Hepatocyte (in vitro differentiated cells): ENCODE results near the gene ALG6. TPM values are rescaled to one million over a fixed set of nuclear protein-coding genes. Genes with fewer than 3 reads are reported as not detected.

Source experiments
- DNase-seq: peaks from one replicate; pipeline ENCODE4 v3.0.0-alpha.2; 2016; ENCODE audit warnings: low spot score
- H2AFZ ChIP-seq: fragments of 200-600 bp; sonication (generic); 2 replicates; pipeline ENCODE4 v1.6.0; 2016; ENCODE audit warnings: antibody characterized with exemption, mild to moderate bottlenecking
- H3K27ac ChIP-seq: fragments of 200-600 bp; sonication (generic); 2 replicates; pipeline ENCODE4 v1.5.1; 2016; ENCODE audit warnings: mild to moderate bottlenecking
- H3K27me3 ChIP-seq: fragments of 200-600 bp; sonication (generic); 2 replicates; pipeline ENCODE4 v1.6.1; 2016
- H3K36me3 ChIP-seq: fragments of 200-600 bp; sonication (generic); replicated peaks from 2 replicates; pipeline ENCODE4 v1.5.1; 2016; ENCODE audit warnings: low read depth; ENCODE audit not compliant: insufficient read depth
- H3K4me1 ChIP-seq: fragments of 200-600 bp; sonication (generic); 2 replicates; pipeline ENCODE4 v1.5.1; 2016; ENCODE audit warnings: mild to moderate bottlenecking, moderate library complexity; ENCODE audit not compliant: insufficient read depth
- H3K4me2 ChIP-seq: fragments of 200-600 bp; sonication (generic); 2 replicates; pipeline ENCODE4 v1.6.0; 2016
- H3K4me3 ChIP-seq: fragments of 200-600 bp; sonication (generic); 2 replicates; pipeline ENCODE4 v1.5.1; 2016; ENCODE audit warnings: mild to moderate bottlenecking
- H3K79me2 ChIP-seq: fragments of 200-600 bp; sonication (generic); 2 replicates; pipeline ENCODE4 v1.6.0; 2017; ENCODE audit warnings: mild to moderate bottlenecking
- H3K9me2 ChIP-seq: fragments of 200-600 bp; sonication (generic); replicated peaks from 2 replicates; pipeline ENCODE4 v1.6.0; 2017; ENCODE audit warnings: mild to moderate bottlenecking; ENCODE audit not compliant: insufficient read depth
- H3K9me3 ChIP-seq: fragments of 200-600 bp; sonication (generic); 2 replicates; pipeline ENCODE4 v1.5.1; 2016; ENCODE audit warnings: low read depth, mild to moderate bottlenecking
- H4K20me1 ChIP-seq: fragments of 200-600 bp; sonication (generic); 2 replicates; pipeline ENCODE4 v1.6.0; 2016; ENCODE audit warnings: mild to moderate bottlenecking; ENCODE audit not compliant: insufficient read depth, poor library complexity, severe bottlenecking
- EZH2 ChIP-seq: fragments of 200-600 bp; sonication (generic); IDR thresholded peaks from 2 replicates; pipeline ENCODE4 v1.6.1; 2016; ENCODE audit warnings: antibody characterized with exemption, mild to moderate bottlenecking, borderline replicate concordance
- EZH2phosphoT487 ChIP-seq: fragments of 200-600 bp; sonication (generic); IDR thresholded peaks from one replicate; pipeline ENCODE4 v1.6.1; 2018; ENCODE audit warnings: antibody characterized with exemption, mild to moderate bottlenecking, low read depth, moderate library complexity; ENCODE audit not compliant: unreplicated experiment, severe bottlenecking
- WGBS: methylation state at CpG from one replicate; pipeline ENCODE4 v1.1.6; 2016; ENCODE audit warnings: low lambda C conversion rate; ENCODE audit errors: missing lambda C conversion rate; 5-methylcytosine and 5-hydroxymethylcytosine counted together
- polyA plus RNA-seq: library from polyadenylated mRNA; unstranded; fragments of >200 nt; fragmentation: Nextera tagmentation; extraction: Ambion mirVana; gene quantifications from 2 replicates; pipeline ENCODE4 v1.2.1, GENCODE V29; 2016
- total RNA-seq: library from RNA; depleted of rRNA; stranded (reverse); fragments of >200 nt; gene quantifications from 2 replicates; pipeline ENCODE4 v1.2.3, GENCODE V29; 2014
- TF ChIP-seq, protein P1 (sequence below): fragments of 200-600 bp; sonication (generic); IDR thresholded peaks from 2 replicates; pipeline ENCODE4 v1.5.1; 2016; ENCODE audit warnings: antibody characterized with exemption, mild to moderate bottlenecking; ENCODE audit not compliant: poor library complexity

The ALG6 gene
- total and polyA plus RNA-seq, 2 experiments from 2014 or later, result 12.4 to 20.7 TPM

- H3K4me2 ChIP-seq, result peak overlapping the region; percentile 72
- H4K20me1 ChIP-seq, result no peaks in the 10 kb centered on the region
- H3K79me2 ChIP-seq, result no peaks in the 10 kb centered on the region
- no peak overlapping the region for H3K27ac ChIP-seq
- no peaks in the 10 kb centered on the region for H3K9me2 ChIP-seq
- no peaks in the 10 kb centered on the region for H3K36me3 ChIP-seq
- TF ChIP-seq, protein P1, sequence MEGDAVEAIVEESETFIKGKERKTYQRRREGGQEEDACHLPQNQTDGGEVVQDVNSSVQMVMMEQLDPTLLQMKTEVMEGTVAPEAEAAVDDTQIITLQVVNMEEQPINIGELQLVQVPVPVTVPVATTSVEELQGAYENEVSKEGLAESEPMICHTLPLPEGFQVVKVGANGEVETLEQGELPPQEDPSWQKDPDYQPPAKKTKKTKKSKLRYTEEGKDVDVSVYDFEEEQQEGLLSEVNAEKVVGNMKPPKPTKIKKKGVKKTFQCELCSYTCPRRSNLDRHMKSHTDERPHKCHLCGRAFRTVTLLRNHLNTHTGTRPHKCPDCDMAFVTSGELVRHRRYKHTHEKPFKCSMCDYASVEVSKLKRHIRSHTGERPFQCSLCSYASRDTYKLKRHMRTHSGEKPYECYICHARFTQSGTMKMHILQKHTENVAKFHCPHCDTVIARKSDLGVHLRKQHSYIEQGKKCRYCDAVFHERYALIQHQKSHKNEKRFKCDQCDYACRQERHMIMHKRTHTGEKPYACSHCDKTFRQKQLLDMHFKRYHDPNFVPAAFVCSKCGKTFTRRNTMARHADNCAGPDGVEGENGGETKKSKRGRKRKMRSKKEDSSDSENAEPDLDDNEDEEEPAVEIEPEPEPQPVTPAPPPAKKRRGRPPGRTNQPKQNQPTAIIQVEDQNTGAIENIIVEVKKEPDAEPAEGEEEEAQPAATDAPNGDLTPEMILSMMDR, result no peak
- peak; percentile 46 for TF ChIP-seq EZH2
- peak overlapping the region; percentile 31 for H2AFZ ChIP-seq
- peaks cover 9% of the 10 kb centered on the region for H3K4me1 ChIP-seq
- no peak overlapping the region for H3K4me3 ChIP-seq
- 3% methylated on average over 23 of the region's 28 CpGs for WGBS
- peaks cover 96% of the 10 kb centered on the region for H3K27me3 ChIP-seq
- no peaks in the 10 kb centered on the region for H3K9me3 ChIP-seq
- no peak for DNase-seq
These were observed 37.0 kb upstream of the ALG6 start for GRCh38 chr1:63330331-63330916.

- Histone ChIP-seq H3K4me1 (no peaks in the 10 kb centered on the region), H3K79me2 (no peaks in the 10 kb centered on the region), H3K36me3 (no peaks in the 10 kb centered on the region), H4K20me1 (no peaks in the 10 kb centered on the region), H3K27ac (no peak overlapping the region), H3K9me2 (no peaks in the 10 kb centered on the region), H3K9me3 (no peaks in the 10 kb centered on the region), H3K4me2 (no peak overlapping the region), H3K27me3 (peaks cover 7% of the 10 kb centered on the region), H2AFZ (no peak overlapping the region), H3K4me3 (no peak overlapping the region)
- no peak for TF ChIP-seq EZH2phosphoT487
- no peak for DNase-seq
- 71% methylated on average over 2 of the region's 2 CpGs for WGBS
These were observed 25.0 kb upstream of the ALG6 start for GRCh38 chr1:63342402-63342801.

- H3K9me3 ChIP-seq, result no peaks in the 10 kb centered on the region
- no CpG with 5 or more reads among the region's 1 CpG for WGBS
- no peaks in the 10 kb centered on the region for H3K9me2 ChIP-seq
- H4K20me1 ChIP-seq, result no peaks in the 10 kb centered on the region
- no peak overlapping the region for H3K4me2 ChIP-seq
- no peak overlapping the region for H3K4me3 ChIP-seq
- H3K79me2 ChIP-seq, result no peaks in the 10 kb centered on the region
- DNase-seq, result no peak
- TF ChIP-seq, protein P1, result no peak
- no peak for TF ChIP-seq EZH2
- TF ChIP-seq EZH2phosphoT487, result no peak
- no peak overlapping the region for H3K27ac ChIP-seq
- H3K4me1 ChIP-seq, result no peaks in the 10 kb centered on the region
- no peak overlapping the region for H2AFZ ChIP-seq
- H3K36me3 ChIP-seq, result no peaks in the 10 kb centered on the region
- peaks cover 7% of the 10 kb centered on the region for H3K27me3 ChIP-seq
These were observed 23.5 kb upstream of the ALG6 start for GRCh38 chr1:63343922-63344321.

DNA sequence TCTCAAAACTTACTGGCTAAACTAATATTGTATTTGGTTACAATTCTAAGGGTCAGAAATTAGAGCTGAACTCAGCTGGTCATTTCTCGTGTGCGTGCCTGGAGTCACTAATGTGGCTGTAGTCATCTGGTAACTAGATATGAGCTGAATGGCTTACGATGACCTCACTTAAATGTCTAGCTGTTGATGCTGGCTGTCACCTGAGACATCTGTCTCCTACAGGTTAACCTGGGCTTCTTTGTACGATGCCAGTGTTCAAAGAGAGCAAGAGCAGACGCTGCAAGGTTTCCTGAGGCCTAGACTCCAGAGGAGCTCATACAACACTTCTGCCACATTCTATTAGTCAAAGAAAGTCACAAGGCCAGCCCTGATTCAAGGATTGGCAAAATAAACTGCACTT is 17.1 kb upstream of the ALG6 start:
- no peaks in the 10 kb centered on the region for H4K20me1 ChIP-seq
- no peak overlapping the region for H3K4me2 ChIP-seq
- no peaks in the 10 kb centered on the region for H3K36me3 ChIP-seq
- H3K9me2 ChIP-seq, result no peaks in the 10 kb centered on the region
- no peak for TF ChIP-seq EZH2
- TF ChIP-seq EZH2phosphoT487, result no peak
- TF ChIP-seq, protein P1, result no peak
- no peak overlapping the region for H3K27ac ChIP-seq
- H3K4me1 ChIP-seq, result no peaks in the 10 kb centered on the region
- no peaks in the 10 kb centered on the region for H3K79me2 ChIP-seq
- WGBS, result 92% methylated on average over 5 of the region's 5 CpGs
- peaks cover 33% of the 10 kb centered on the region for H3K27me3 ChIP-seq
- no peak for DNase-seq
- no peak overlapping the region for H2AFZ ChIP-seq
- H3K4me3 ChIP-seq, result no peak overlapping the region
- H3K9me3 ChIP-seq, result no peaks in the 10 kb centered on the region
